ENCODE measurements around the gene HUS1. TPM values are rescaled to one million over a fixed set of nuclear protein-coding genes. Genes with fewer than 3 reads are reported as not detected.
"Not testable (repeated sequence)": the region's sequence is repeated elsewhere in the genome, so short reads cannot be mapped to it uniquely, and the experiment has no call there.

Gene HUS1
- total RNA-seq, 4 donors from 2014 or later: 26.2 to 29.4 (median 27.8) TPM

- H3K4me1 ChIP-seq: peaks cover 0 to 18% (median 2%) of the 10 kb centered on the region in 4 donors
- H3K9me3 ChIP-seq: no peaks in the 10 kb centered on the region
- no peak overlapping the region for H3K4me3 ChIP-seq
- no peaks in the 10 kb centered on the region for H3K36me3 ChIP-seq
- no peaks in the 10 kb centered on the region for H3K27me3 ChIP-seq
- 38 to 46% methylated on average over 8 of the region's 8 CpGs for WGBS, 2 donors
- DNase-seq (ENCODE audit: low spot score in 2 of 2): peak; percentile 89 to 99
- H3K27ac ChIP-seq: peak overlapping the region in 1 of 4 donors; percentile 21
- TF ChIP-seq CTCF (IDR thresholded peaks at IDR 0.05): peak; percentile 63 to 80 (median 75)
- no peak for TF ChIP-seq POLR2A (IDR thresholded peaks at IDR 0.05)
- no peak for TF ChIP-seq EP300 (IDR thresholded peaks at IDR 0.05)
Observed at GRCh38 chr7:47945261-47946015, 34.0 kb downstream of the HUS1 start.

- TF ChIP-seq POLR2A (IDR thresholded peaks at IDR 0.05): no peak
- no peak for TF ChIP-seq EP300 (IDR thresholded peaks at IDR 0.05)
- TF ChIP-seq CTCF (IDR thresholded peaks at IDR 0.05): no peak
- Histone ChIP-seq H3K36me3 (no peaks in the 10 kb centered on the region), H3K27ac (peak overlapping the region in 1 of 4 donors; percentile 6), H3K27me3 (no peaks in the 10 kb centered on the region), H3K4me1 (peaks cover 0 to 20% (median 2%) of the 10 kb centered on the region in 4 donors), H3K4me3 (no peak overlapping the region), H3K9me3 (no peaks in the 10 kb centered on the region)
- DNase-seq (ENCODE audit: low spot score in 2 of 2): no peak
- WGBS, 2 donors: 74 to 79% methylated on average over 12 of the region's 12 CpGs
Observed at GRCh38 chr7:47944536-47945260, 34.7 kb downstream of the HUS1 start.

GRCh38 chr7:47943676-47944474 is 35.5 kb downstream of the HUS1 start:
- H3K36me3 ChIP-seq: no peaks in the 10 kb centered on the region
- 85 to 92% methylated on average over 8 of the region's 8 CpGs for WGBS, 2 donors
- DNase-seq (ENCODE audit: low spot score in 2 of 2): no peak

GRCh38 chr7:47942651-47943050 is 36.8 kb downstream of the HUS1 start:
- not testable (repeated sequence) for H3K9me3 ChIP-seq; H3K36me3 ChIP-seq; H3K27me3 ChIP-seq; DNase-seq (ENCODE audit: low spot score in 2 of 2); H3K4me3 ChIP-seq
- Histone ChIP-seq H3K4me1 (peaks cover 0 to 23% (median 2%) of the 10 kb centered on the region in 4 donors), H3K27ac (peak overlapping the region in 1 of 4 donors; percentile 33)
- WGBS, 2 donors: 95 to 98% methylated on average over 10 of the region's 10 CpGs

More at GRCh38 chr7:47943676-47944474, 35.5 kb downstream of the HUS1 start:
- peaks cover 0 to 23% (median 2%) of the 10 kb centered on the region in 4 donors for H3K4me1 ChIP-seq
- no peaks in the 10 kb centered on the region for H3K9me3 ChIP-seq
- no peak overlapping the region for H3K4me3 ChIP-seq
- peak overlapping the region in 1 of 4 donors; percentile 24 for H3K27ac ChIP-seq
- no peak for TF ChIP-seq CTCF (IDR thresholded peaks at IDR 0.05)
- TF ChIP-seq POLR2A (IDR thresholded peaks at IDR 0.05): no peak
- no peak for TF ChIP-seq EP300 (IDR thresholded peaks at IDR 0.05)
- no peaks in the 10 kb centered on the region for H3K27me3 ChIP-seq

- no peak overlapping the region for H3K4me3 ChIP-seq
- peaks cover 0 to 3% (median 0%) of the 10 kb centered on the region in 3 donors for H3K36me3 ChIP-seq
- H3K4me1 ChIP-seq: peaks cover 0 to 23% (median 2%) of the 10 kb centered on the region in 4 donors
- H3K27me3 ChIP-seq: no peaks in the 10 kb centered on the region
- 85 to 94% methylated on average over 10 of the region's 10 CpGs for WGBS, 2 donors
- H3K9me3 ChIP-seq: no peaks in the 10 kb centered on the region
- DNase-seq (ENCODE audit: low spot score in 2 of 2): no peak
- H3K27ac ChIP-seq: peak overlapping the region in 2 of 4 donors; percentile 63 to 83
- no peak for TF ChIP-seq CTCF (IDR thresholded peaks at IDR 0.05)
- no peak for TF ChIP-seq POLR2A (IDR thresholded peaks at IDR 0.05)
- TF ChIP-seq EP300 (IDR thresholded peaks at IDR 0.05): no peak
Observed at GRCh38 chr7:47942132-47942531, 37.3 kb downstream of the HUS1 start.

Data from tibial nerve (tissue), 4 donors.